CD4-positive, alpha-beta T cell treated with Interleukin-4 for 4 hours (primary cell): ENCODE data around the gene PGM2.
"Not testable (repeated sequence)": the region's sequence is repeated elsewhere in the genome, so short reads cannot be mapped to it uniquely, and the experiment has no call there.

Experiments used
- DNase-seq: peaks from one replicate; pipeline ENCODE4 v3.0.0-alpha.2; 2020

Gene PGM2

DNA sequence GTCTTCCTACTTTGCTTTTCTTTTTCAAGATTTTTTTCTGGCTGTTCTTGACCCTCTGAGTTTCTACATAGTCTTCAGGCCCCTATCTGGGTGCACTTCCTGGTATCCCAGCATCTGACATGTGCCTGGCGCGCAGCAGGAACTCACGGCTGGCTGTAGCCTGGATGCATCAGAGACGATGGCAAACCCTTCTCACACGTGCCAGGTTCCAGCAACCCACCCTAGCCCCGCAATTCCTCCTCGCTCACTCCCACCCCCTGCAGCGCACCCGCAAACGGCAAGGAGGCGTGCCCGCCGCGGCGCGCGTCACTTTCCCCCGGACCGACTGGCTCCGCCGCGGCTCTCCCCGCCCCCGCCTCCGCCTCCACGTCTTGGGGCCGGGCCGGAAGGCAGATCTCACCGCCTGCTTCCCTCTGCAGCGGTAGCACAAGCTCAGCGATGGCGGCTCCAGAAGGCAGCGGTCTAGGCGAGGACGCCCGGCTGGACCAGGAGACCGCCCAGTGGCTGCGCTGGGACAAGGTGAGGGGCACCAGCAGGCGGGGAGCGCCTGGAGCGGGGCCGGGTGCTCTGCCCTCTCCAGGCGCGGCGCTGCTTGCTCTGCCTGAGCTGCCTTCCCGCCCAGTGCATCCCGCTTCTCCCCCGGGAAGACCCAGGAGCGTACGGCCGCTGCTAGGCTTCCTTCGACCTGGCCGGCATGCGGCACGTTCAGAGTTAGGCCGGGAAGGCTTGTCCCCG is at the start of gene PGM2:
Gene PGM2, plus strand, starts transcription at position 392 of the 735 bp plus-strand sequence. Its CDS starts 47 bp downstream, at position 439.
- peak; percentile 82 for DNase-seq

GRCh38 chr4:37779896-37780295 is 46.6 kb upstream of the PGM2 start:
- no peak for DNase-seq

DNA sequence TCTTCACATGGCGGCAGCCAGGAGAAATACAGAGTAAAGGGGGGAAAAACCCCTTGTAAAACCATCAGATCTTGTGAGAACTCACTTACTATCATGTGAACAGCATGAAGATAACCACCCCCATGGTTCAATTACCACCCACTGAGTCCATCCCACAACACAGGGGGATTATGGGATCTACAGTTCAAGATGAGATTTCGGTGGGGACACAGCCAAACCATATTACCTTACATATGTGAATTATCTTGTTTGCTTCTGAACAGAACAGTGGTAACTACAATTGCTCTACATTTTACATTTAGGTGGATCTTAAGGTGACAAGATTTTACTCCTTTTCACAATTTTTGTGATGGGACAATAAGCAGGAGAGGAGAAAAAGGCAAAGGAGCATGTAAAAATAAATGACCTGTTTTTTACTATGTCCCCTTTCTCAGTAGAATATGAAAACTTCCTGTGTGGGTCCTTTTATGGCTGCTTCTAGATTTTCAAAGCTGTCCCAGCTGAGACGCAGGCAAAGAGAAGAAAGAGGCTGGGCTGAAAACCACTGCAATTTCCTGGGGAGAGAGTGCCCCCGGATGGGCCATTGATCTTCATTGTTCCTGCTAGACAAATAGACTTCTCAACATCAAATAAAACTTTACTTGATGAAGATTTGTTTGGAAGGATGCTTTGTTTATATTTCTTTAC is 45.9 kb upstream of the PGM2 start:
- peak; percentile 59 for DNase-seq

DNA sequence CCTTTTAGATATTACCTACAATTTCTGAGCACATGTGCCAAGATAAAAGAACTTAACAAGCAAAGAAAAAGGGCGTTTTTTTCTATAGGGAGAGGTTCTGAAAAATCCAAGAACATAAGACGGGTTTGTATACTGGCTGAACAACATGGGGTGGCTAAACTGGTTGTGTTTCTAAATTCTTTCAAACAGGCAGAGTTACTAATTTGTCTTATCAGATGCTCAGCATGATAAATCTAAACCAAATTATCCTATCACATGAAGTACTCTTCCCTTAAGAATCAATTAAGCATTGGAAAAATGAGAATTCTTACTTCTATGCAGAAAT is 45.4 kb upstream of the PGM2 start:
- no peak for DNase-seq

DNA sequence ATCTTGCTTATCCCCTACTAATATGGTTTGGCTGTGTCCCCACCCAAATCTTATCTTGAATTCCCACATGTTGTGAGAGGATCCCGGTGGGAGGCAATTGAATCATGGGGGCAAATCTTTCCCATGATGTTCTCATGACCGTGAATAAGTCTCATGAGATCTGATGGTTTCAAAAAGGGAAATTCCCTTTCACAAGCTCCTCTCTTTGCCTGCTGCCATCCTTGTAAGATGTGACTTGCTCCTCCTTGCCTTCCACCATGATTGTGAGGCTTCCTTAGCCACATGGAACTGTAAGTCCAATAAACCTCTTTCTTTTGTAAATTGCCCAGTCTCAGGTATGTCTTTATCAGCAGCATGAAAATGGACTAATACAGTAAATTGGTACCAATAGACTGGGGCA is 40.2 kb upstream of the PGM2 start:
- DNase-seq = not testable (repeated sequence)

DNA sequence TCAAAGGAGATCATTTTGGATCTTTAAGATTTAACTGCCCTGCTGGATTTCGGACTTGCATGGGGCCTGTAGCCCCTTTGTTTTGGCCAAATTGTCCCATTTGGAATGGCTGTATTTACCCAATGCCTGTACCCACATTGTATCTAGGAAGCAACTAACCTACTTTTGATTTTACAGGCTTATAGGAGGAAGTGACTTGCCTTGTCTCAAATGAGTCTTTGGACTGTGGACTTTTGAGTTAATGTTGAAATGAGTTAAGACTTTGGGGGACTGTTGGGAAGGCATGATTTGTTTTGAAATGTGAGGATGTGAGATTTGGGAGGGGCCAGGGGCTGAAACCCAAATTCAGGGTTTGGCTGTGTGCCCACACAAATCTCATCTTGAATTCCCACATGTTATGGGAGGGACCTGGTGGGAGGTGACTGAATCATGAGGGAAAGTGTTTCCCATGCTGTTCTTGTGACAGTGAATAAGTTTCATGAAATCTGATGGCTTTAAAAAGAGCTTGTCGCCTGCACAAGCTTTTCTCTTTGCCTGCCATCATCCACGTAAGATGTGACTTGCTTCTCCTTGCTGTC is 38.5 kb upstream of the PGM2 start:
- not testable (repeated sequence) for DNase-seq

- no peak for DNase-seq
Observed at GRCh38 chr4:37788819-37789218, 37.7 kb upstream of the PGM2 start.

- no peak for DNase-seq
Observed at GRCh38 chr4:37792241-37792640, 34.2 kb upstream of the PGM2 start.

DNA sequence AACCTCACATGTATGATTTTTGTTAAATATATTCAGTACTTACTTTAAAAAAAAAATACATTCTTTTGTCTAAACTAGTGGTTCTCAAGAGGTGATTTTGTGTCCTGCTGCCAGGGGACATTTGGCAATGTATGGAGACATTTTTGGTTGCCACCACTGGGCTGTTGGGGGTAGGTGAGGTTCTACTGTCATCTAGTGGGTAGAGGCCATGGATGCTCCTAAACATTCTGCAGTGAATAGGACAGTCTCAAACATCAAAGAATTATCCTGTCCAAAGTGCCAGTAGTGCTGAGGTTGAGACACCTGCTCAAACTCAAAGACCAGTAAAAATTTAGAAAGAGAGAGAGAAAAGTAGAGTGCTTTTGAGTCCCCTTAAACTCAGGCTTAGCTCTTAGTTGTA is 32.9 kb upstream of the PGM2 start:
- peak; percentile 8 for DNase-seq

- no peak for DNase-seq
Observed at GRCh38 chr4:37794056-37794455, 32.4 kb upstream of the PGM2 start.

DNA sequence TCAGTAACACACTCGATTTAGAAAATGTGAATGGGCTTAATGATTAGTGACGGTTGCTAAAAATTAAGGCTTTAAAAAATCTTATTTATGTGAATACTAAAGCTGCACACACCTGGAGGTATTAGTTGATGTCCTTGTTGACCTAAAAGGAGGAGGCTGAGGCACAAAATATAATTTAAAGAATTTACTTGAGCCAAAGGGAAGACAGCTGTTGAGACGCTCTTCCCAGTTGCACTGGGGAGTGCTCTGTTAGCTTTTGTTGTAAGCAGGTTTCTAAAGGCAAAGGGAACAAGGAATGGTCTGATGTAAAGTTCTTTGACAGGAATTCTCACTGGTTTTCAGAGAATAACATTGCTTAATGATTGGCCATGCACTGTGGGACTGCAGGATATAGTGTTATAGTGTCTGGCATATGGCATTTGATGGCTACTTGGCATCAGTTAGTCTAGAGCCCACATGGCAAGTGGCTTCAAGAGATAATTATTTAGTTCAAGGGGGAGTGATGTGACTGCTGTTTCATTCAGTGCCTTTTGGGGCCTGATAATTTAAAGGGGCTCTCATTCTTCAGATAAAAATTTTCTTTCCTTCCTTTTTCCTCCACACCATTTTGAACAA is 30.8 kb upstream of the PGM2 start:
- no peak for DNase-seq

DNA sequence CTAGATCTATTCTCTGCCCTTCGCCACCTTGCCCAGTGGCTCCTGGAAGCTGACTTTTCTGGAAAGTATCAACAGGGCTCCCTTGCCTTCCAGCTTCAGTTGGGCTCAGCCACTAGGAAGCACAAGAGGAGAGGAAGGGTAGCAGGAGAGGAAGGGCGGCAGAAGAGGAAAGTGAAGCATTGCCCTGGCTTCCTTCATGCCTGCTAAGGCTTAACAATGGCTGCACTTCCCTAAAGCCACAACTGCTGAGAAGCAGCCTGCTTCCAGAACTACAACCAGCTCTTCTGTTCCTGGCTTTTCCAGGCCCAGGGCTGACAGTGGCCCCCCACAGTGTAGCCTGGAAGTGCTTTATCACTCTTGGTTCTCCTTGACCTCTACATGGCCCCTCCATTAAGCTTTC is 29.1 kb upstream of the PGM2 start:
- DNase-seq = no peak

- no peak for DNase-seq
Observed at GRCh38 chr4:37797923-37798322, 28.6 kb upstream of the PGM2 start.

DNA sequence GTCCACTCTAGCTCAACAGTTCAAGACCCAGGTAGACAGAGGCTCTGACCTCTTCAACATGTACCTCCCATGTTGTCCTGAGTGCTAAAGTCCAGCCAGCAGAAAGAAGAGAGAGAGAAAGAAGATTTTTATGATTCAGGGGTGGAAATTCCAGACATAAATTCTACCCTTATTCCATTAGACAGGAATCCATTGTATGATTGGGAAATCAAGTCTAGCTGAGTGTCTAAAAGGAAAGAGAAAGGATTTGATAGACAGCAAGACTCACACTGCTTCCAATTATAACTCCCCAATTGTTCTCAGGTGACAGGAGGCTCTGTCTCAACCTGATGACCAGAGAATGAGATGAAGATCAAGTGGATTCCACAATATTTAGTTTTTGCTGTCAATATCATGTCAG is 27.9 kb upstream of the PGM2 start:
- DNase-seq = no peak

- DNase-seq = no peak
Observed at GRCh38 chr4:37799941-37800554, 26.4 kb upstream of the PGM2 start.

- DNase-seq = no peak
Observed at GRCh38 chr4:37802068-37802666, 24.3 kb upstream of the PGM2 start.

GRCh38 chr4:37803348-37803973 is 23.0 kb upstream of the PGM2 start:
- DNase-seq = peak; percentile 66

- DNase-seq = no peak
Observed at GRCh38 chr4:37805091-37805490, 21.4 kb upstream of the PGM2 start.

- no peak for DNase-seq
Observed at GRCh38 chr4:37812713-37813112, 13.8 kb upstream of the PGM2 start.

DNA sequence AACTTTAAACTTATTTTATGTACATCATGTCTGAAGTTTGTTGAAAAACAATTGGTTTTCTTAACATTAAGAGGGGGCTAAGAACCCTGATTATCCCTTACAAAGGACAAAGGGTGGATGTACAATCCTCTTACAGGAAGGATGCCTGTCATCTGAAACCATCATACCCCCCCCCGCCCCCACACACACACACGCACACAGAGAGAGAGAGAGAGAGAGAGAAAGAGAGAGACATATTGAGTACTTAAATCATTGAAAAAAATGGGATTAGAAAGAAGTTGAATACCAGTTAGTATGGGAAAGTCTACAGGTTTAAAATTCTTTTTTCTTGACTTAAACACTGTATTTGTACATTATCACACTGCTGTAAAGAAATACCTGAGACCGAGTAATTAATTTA is 10.9 kb upstream of the PGM2 start:
- no peak for DNase-seq

- peak; percentile 58 for DNase-seq
Observed at GRCh38 chr4:37816006-37816405, 10.5 kb upstream of the PGM2 start.

DNA sequence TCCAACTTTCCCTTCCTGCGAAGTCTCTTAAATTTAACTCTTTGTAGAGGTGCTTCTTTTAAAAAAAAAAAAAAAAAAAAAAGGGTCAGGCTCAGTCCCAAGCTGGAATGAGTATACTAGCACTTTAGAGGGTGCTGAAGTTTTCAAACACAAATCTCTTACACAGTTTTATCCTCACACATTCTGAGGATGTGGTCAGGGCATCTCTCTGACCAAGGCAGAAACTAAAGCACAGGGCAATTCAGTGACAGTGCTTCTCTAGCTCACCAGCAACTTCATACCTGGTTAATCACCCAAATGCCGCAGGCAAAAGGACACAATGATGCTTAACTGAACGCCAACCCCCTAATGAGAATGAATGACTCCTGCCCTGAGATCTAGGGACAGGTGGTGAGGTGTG is 9.8 kb upstream of the PGM2 start:
- DNase-seq = no peak

DNA sequence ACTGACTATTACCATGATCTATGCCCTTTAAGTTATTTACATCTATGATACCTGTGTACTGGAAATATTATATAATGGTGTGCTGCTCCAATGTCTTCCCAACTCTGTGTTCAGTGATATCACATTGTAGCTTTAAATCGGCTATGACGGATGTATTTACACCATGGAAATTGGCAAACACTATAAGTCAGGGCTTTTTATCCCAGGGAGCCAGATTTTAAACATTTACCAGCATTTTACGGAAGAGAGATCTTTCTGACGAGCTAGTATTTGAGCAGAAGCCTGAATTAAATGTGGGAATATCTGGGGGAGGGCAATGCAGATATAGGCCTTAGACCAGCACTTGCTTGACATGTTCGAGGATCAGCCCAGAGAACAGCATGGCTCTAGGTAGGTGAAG is 7.7 kb upstream of the PGM2 start:
- no peak for DNase-seq
